Prostate gland (tissue), 2 donors: ENCODE measurements around the gene PTPRJ.

ENCODE experiments used
- POLR2A ChIP-seq: fragments of 450-650 bp; IDR thresholded peaks from one replicate; pipeline ENCODE4 v1.6.1; 2016; ENCODE audit warnings: antibody characterized with exemption, mild to moderate bottlenecking
- POLR2AphosphoS5 ChIP-seq: sonication (generic); formaldehyde crosslinking; IDR thresholded peaks from one replicate; pipeline ENCODE4 v1.6.1; 2017; ENCODE audit warnings: antibody characterized with exemption
- TF ChIP-seq, protein P1 (sequence below), 4 experiments: fragments of 200-600 bp in 2 of 4; fragments of 450-650 bp in 2 of 4; sonication (generic) in 2 of 4; IDR thresholded peaks; 1 replicate in 3 of 4; 2 replicates in 1 of 4; pipeline ENCODE4 v1.5.1; 2016 to 2019; ENCODE audit warnings: antibody characterized with exemption in 4 of 4, mild to moderate bottlenecking in 2 of 4, moderate library complexity in 2 of 4

DNA sequence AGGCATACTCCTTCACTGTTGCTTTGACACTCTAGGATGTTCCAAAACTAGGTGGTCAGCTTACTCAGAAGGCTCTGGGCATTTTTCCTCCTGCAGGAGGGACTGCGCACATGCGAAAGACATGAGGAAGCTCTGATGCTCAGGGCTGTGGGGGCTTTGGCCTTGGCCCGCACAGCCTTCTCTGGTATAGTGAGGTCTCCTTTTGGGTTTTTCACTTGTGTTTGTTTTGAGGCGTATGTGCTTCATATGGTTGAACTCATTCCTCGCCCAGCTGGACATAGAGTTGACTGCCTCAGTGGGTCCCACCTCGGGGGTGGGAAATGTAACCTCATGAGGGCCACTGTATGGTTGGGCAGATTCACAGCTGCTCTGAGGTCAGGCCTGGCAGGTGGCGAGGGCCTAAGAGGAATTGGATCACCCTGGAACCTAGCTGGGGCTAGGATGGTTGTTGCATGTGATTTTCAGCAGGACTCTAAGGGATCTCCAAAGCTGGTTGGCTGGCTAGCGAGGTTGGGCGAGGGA is 63.7 kb downstream of the PTPRJ start:
- TF ChIP-seq, protein P1, sequence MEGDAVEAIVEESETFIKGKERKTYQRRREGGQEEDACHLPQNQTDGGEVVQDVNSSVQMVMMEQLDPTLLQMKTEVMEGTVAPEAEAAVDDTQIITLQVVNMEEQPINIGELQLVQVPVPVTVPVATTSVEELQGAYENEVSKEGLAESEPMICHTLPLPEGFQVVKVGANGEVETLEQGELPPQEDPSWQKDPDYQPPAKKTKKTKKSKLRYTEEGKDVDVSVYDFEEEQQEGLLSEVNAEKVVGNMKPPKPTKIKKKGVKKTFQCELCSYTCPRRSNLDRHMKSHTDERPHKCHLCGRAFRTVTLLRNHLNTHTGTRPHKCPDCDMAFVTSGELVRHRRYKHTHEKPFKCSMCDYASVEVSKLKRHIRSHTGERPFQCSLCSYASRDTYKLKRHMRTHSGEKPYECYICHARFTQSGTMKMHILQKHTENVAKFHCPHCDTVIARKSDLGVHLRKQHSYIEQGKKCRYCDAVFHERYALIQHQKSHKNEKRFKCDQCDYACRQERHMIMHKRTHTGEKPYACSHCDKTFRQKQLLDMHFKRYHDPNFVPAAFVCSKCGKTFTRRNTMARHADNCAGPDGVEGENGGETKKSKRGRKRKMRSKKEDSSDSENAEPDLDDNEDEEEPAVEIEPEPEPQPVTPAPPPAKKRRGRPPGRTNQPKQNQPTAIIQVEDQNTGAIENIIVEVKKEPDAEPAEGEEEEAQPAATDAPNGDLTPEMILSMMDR (IDR thresholded peaks at IDR 0.05) = no peak
- TF ChIP-seq POLR2A (no peak), POLR2AphosphoS5 (no peak)
